H1 (cell line): Measurements from ENCODE around the gene GDNF. TPM values are rescaled to one million over a fixed set of nuclear protein-coding genes. Genes with fewer than 3 reads are reported as not detected.

Experiments used
- CTCF ChIA-PET: fragments of 300-600 bp; sonication (Branson Sonifier 250); formaldehyde crosslinking; loops from one replicate; lab custom pipeline; 2021; ENCODE audit not compliant: partially characterized antibody; lab: Charles Lee
- POLR2A ChIA-PET: fragments of 300-600 bp; sonication (Branson Sonifier 250); formaldehyde crosslinking; loops from one replicate; lab custom pipeline; 2021; ENCODE audit warnings: inconsistent platforms; ENCODE audit not compliant: partially characterized antibody; lab: Charles Lee
- DNase-seq, 2 experiments: peaks; one replicate each; pipeline versions ENCODE4 v3.0.0 to v3.0.0-alpha.2; 2010 to 2022; ENCODE audit warnings: low spot score in 2 of 2, low read depth in 1 of 2, mixed read lengths in 1 of 2
- FAIRE-seq: peaks from 2 replicates; lab custom pipeline; 2011; peaks lifted over from hg19 to GRCh38; lab: Jason Lieb, UNC
- H2AFZ ChIP-seq: 2 replicates; pipeline ENCODE4 v1.8.1; 2012; ENCODE audit warnings: low read length, inconsistent platforms
- H2AK5ac ChIP-seq: 2 replicates; pipeline ENCODE4 v1.6.1; 2013; ENCODE audit warnings: low read depth, low read length
- H2BK120ac ChIP-seq: replicated peaks from 2 replicates; pipeline ENCODE3; 2013; ENCODE audit warnings: low read depth, low read length, inconsistent platforms
- H2BK12ac ChIP-seq: 2 replicates; pipeline ENCODE4 v1.6.1; 2013; ENCODE audit warnings: low read depth, low read length
- H2BK15ac ChIP-seq: 2 replicates; pipeline ENCODE4 v1.6.1; 2013; ENCODE audit warnings: low read length
- H2BK20ac ChIP-seq: 2 replicates; pipeline ENCODE4 v1.6.1; 2013; ENCODE audit warnings: low read length
- H2BK5ac ChIP-seq: 2 replicates; pipeline ENCODE4 v1.6.1; 2013; ENCODE audit warnings: low read depth, low read length
- H3K14ac ChIP-seq: 2 replicates; pipeline ENCODE4 v1.6.1; 2013; ENCODE audit warnings: inconsistent platforms; ENCODE audit not compliant: insufficient read length
- H3K18ac ChIP-seq: 2 replicates; pipeline ENCODE4 v1.6.1; 2013; ENCODE audit warnings: low read length; ENCODE audit errors: extremely low read depth
- H3K23ac ChIP-seq: 2 replicates; pipeline ENCODE4 v1.6.1; 2013; ENCODE audit warnings: inconsistent platforms; ENCODE audit not compliant: insufficient read length
- H3K23me2 ChIP-seq: 2 replicates; pipeline ENCODE4 v1.6.1; 2013; ENCODE audit warnings: low read depth, low read length
- H3K27ac ChIP-seq: 2 replicates; pipeline ENCODE4 v1.6.1; 2011; ENCODE audit warnings: low read depth, low read length, inconsistent platforms
- H3K27me3 ChIP-seq, 4 experiments: replicated peaks in 1 of 4; 1 replicate in 1 of 4; 2 replicates in 3 of 4; pipeline versions ENCODE4 v1.6.1 to v1.8.1; 2011 to 2013; ENCODE audit warnings: low read length in 3 of 4, mild to moderate bottlenecking in 3 of 4, inconsistent platforms in 2 of 4, mixed read lengths in 2 of 4, moderate library complexity in 1 of 4; ENCODE audit not compliant: control insufficient read depth in 3 of 4, insufficient read depth in 3 of 4; ENCODE audit errors: extremely low read depth in 1 of 4
- H3K36me3 ChIP-seq, 4 experiments: 2 replicates each; pipeline versions ENCODE4 v1.6.1 to v1.8.1; 2011 to 2013; ENCODE audit warnings: mild to moderate bottlenecking in 4 of 4, low read length in 3 of 4, moderate library complexity in 2 of 4, control low read depth in 1 of 4, inconsistent platforms in 1 of 4; ENCODE audit not compliant: insufficient read depth in 4 of 4, control insufficient read depth in 2 of 4
- H3K4ac ChIP-seq: replicated peaks from 2 replicates; pipeline ENCODE3; 2013; ENCODE audit warnings: low read length, low read depth, mixed read lengths, inconsistent platforms; ENCODE audit not compliant: insufficient read length
- H3K4me1 ChIP-seq, 4 experiments: replicated peaks in 1 of 4; 1 replicate in 1 of 4; 2 replicates in 3 of 4; pipeline versions ENCODE4 v1.6.1 to v1.8.1; 2011 to 2013; ENCODE audit warnings: low read length in 3 of 4, inconsistent platforms in 2 of 4, mixed read lengths in 1 of 4; ENCODE audit not compliant: insufficient read depth in 4 of 4, control insufficient read depth in 3 of 4
- H3K4me2 ChIP-seq, 2 experiments: 2 replicates each; pipeline versions ENCODE4 v1.6.1 to v1.8.1; 2011 to 2013; ENCODE audit warnings: low read depth in 2 of 2, low read length in 2 of 2, control low read depth in 1 of 2, inconsistent platforms in 1 of 2, mild to moderate bottlenecking in 1 of 2; ENCODE audit not compliant: insufficient read depth in 1 of 2
- H3K4me3 ChIP-seq, 4 experiments: fragments of 200-600, 300-600 bp in 1 of 4; sonication (generic), shearing (Covaris generic), sonication (Bioruptor Twin) in 1 of 4; 2 replicates each; pipeline versions ENCODE4 v1.5.1 to v1.8.1; 2011 to 2016; ENCODE audit warnings: low read length in 4 of 4, low read depth in 3 of 4, control low read depth in 2 of 4, inconsistent platforms in 2 of 4, mild to moderate bottlenecking in 2 of 4, mixed read lengths in 1 of 4, moderate library complexity in 1 of 4; ENCODE audit not compliant: insufficient read depth in 2 of 4; ENCODE audit errors: extremely low read depth in 1 of 4
- H3K56ac ChIP-seq: replicated peaks from 2 replicates; pipeline ENCODE3; 2013; ENCODE audit warnings: low read depth, mild to moderate bottlenecking, mixed read lengths, low read length, inconsistent platforms; ENCODE audit not compliant: insufficient read length
- H3K79me1 ChIP-seq: 2 replicates; pipeline ENCODE4 v1.6.1; 2013; ENCODE audit warnings: low read depth, low read length, control low read depth
- H3K79me2 ChIP-seq, 2 experiments: 2 replicates each; pipeline versions ENCODE4 v1.6.1 to v1.8.1; 2012 to 2013; ENCODE audit warnings: low read length in 2 of 2, mild to moderate bottlenecking in 2 of 2, inconsistent platforms in 1 of 2; ENCODE audit not compliant: insufficient read depth in 2 of 2, control insufficient read depth in 1 of 2
- H3K9ac ChIP-seq, 4 experiments: replicated peaks in 1 of 4; 1 replicate in 1 of 4; 2 replicates in 3 of 4; pipeline versions ENCODE4 v1.6.1 to v1.8.1; 2011 to 2013; ENCODE audit warnings: low read depth in 3 of 4, low read length in 3 of 4, control low read depth in 2 of 4, mild to moderate bottlenecking in 2 of 4, moderate library complexity in 2 of 4, inconsistent platforms in 1 of 4; ENCODE audit errors: extremely low read depth in 1 of 4
- H3K9me3 ChIP-seq, 2 experiments: 2 replicates each; pipeline versions ENCODE4 v1.6.1 to v1.8.1; 2012 to 2013; ENCODE audit warnings: mild to moderate bottlenecking in 2 of 2, moderate library complexity in 2 of 2, control low read depth in 1 of 2, inconsistent platforms in 1 of 2, low read depth in 1 of 2, low read length in 1 of 2, mixed read lengths in 1 of 2; ENCODE audit not compliant: insufficient read depth in 2 of 2
- H4K20me1 ChIP-seq, 2 experiments: replicated peaks in 1 of 2; 2 replicates each; pipeline versions ENCODE3 to v1.8.1; 2011 to 2013; ENCODE audit warnings: inconsistent platforms in 2 of 2, low read length in 2 of 2, mild to moderate bottlenecking in 1 of 2; ENCODE audit not compliant: insufficient read depth in 2 of 2, control insufficient read depth in 1 of 2
- H4K5ac ChIP-seq: 2 replicates; pipeline ENCODE4 v1.6.1; 2013; ENCODE audit warnings: low read length, low read depth, mixed read lengths, inconsistent platforms; ENCODE audit not compliant: insufficient read length
- H4K8ac ChIP-seq: 2 replicates; pipeline ENCODE4 v1.8.0; 2013; ENCODE audit warnings: mild to moderate bottlenecking, moderate library complexity, low read length, inconsistent platforms; ENCODE audit not compliant: insufficient read depth; ENCODE audit errors: extremely low read depth
- H4K91ac ChIP-seq: replicated peaks from 2 replicates; pipeline ENCODE3; 2013; ENCODE audit warnings: low read length, mixed read lengths, inconsistent platforms; ENCODE audit not compliant: insufficient read length
- KDM1A ChIP-seq: fragments of 200-600, 300-600 bp; sonication (generic); IDR thresholded peaks from 2 replicates; pipeline ENCODE4 v1.7.1; 2016; ENCODE audit warnings: mild to moderate bottlenecking, low read length, borderline replicate concordance
- PHF8 ChIP-seq: fragments of 200-600 bp; sonication (generic); conservative IDR thresholded peaks from 2 replicates; pipeline ENCODE4 v1.7.1; 2012; ENCODE audit warnings: low read depth, mild to moderate bottlenecking, inconsistent platforms, low read length, moderate library complexity
- RBBP5 ChIP-seq: IDR thresholded peaks from 2 replicates; pipeline ENCODE4 v1.7.1; 2012; ENCODE audit warnings: low read depth, mild to moderate bottlenecking, inconsistent platforms, low read length, moderate library complexity, borderline replicate concordance
- SIX5 ChIP-seq: IDR thresholded peaks from 2 replicates; pipeline ENCODE4 v1.6.1; 2011; ENCODE audit warnings: mild to moderate bottlenecking, low read depth, low read length
- TEAD4 ChIP-seq: IDR thresholded peaks from 2 replicates; pipeline ENCODE4 v1.6.1; 2012; ENCODE audit warnings: low read depth, low read length, inconsistent platforms, mixed read lengths
- WGBS, 2 experiments: shearing (Covaris generic) in 1 of 2; methylation state at CpG; one replicate each; pipeline versions ENCODE4 v1.1.6 to v1.1.7; 2013 to 2015; ENCODE audit warnings: low lambda C conversion rate in 2 of 2, mixed read lengths in 2 of 2, inconsistent platforms in 1 of 2, low coverage in 1 of 2, missing lambda C conversion rate in 1 of 2; ENCODE audit not compliant: insufficient replicate concordance in 2 of 2, insufficient coverage in 1 of 2, insufficient read length in 1 of 2; ENCODE audit errors: extremely low coverage in 1 of 2, missing lambda C conversion rate in 1 of 2; 5-methylcytosine and 5-hydroxymethylcytosine counted together
- polyA plus RNA-seq, 7 experiments: library from polyadenylated mRNA; depleted of rRNA in 3 of 7; stranded (reverse) in 5 of 7; unstranded in 2 of 7; fragments of >200 nt in 5 of 7; fragments of 200-250 nt in 2 of 7; gene quantifications; 1 replicate in 5 of 7; 2 replicates in 1 of 7; 4 replicates in 1 of 7; pipeline versions ENCODE4 v1.2.1 to v1.2.3, GENCODE V29; 2011 to 2013; ENCODE audit warnings: missing spikeins in 2 of 7, mixed read lengths in 2 of 7
- total RNA-seq: library from RNA; stranded (reverse); fragmentation: NEBNext Ultra II Directional; extraction: Animal tissue kit (Norgen Biotek cat#: 25700); gene quantifications from 2 replicates; pipeline ENCODE4 v1.2.1, GENCODE V29; 2021

Gene GDNF
- total and polyA plus RNA-seq, 2 of the 8 experiments (the other 6 are each of a cell fraction or from before 2014, with no cell fraction given) = 0.15 to 2.0 TPM

DNA sequence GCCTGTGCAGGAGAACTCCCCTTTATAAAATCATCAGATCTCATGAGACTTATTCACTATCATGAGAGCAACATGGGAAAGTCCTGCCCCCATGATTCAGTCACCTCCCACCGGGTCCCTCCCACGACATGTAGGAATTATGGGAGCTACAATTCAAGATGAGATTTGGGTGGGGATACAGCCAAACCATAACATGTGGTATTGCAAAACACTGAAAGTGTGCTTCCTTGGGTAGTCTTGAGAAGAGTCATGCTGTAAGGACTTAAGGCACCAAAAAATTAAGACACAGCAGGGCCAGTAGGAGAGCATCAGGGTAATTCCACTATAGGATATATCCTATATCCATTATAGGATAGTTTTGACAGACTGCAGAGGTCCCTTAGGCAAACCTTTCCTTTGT, 29.4 kb upstream of the GDNF start:
- ChIA-PET POLR2A (no interaction called here), CTCF (no interaction called here)
- Histone ChIP-seq H4K91ac (no peak overlapping the region), H4K8ac (no peak overlapping the region), H3K4ac (no peak overlapping the region), H3K23me2 (no peaks in the 10 kb centered on the region), H2BK12ac (no peak overlapping the region), H3K9ac (no peak overlapping the region), H3K27ac (no peak overlapping the region), H3K23ac (no peak overlapping the region), H2BK5ac (no peak overlapping the region), H3K9me3 (no peaks in the 10 kb centered on the region), H2AK5ac (no peak overlapping the region), H3K56ac (no peak overlapping the region), H3K18ac (no peak overlapping the region), H3K4me2 (no peak overlapping the region), H2BK120ac (no peak overlapping the region), H4K5ac (no peak overlapping the region), H2AFZ (no peak overlapping the region), H3K79me2 (no peaks in the 10 kb centered on the region), H4K20me1 (no peaks in the 10 kb centered on the region), H3K27me3 (no peaks in the 10 kb centered on the region), H3K36me3 (no peaks in the 10 kb centered on the region), H3K4me3 (no peak overlapping the region), H3K14ac (no peak overlapping the region), H3K79me1 (no peaks in the 10 kb centered on the region), H3K4me1 (no peaks in the 10 kb centered on the region), H2BK15ac (no peak overlapping the region), H2BK20ac (no peak overlapping the region)
- 77% methylated on average over 2 of the region's 2 CpGs; no CpG with 5 or more reads in 1 of the 2 experiments for WGBS, 2 experiments
- DNase-seq (no peak), FAIRE-seq (no peak)
- no peak for TF ChIP-seq SIX5
- TF ChIP-seq PHF8 = no peak
- no peak for TF ChIP-seq TEAD4
- no peak for TF ChIP-seq RBBP5
- no peak for TF ChIP-seq KDM1A
